Neural crest cell (in vitro differentiated cells): ENCODE results near the gene WSB1. TPM values are rescaled to one million over a fixed set of nuclear protein-coding genes. Genes with fewer than 3 reads are reported as not detected.

Experiments
- DNase-seq: peaks from one replicate; pipeline ENCODE4 v3.0.0; 2021; ENCODE audit warnings: low read depth, mixed read lengths, low spot score
- H3K27ac Mint-ChIP-seq: one replicate; pipeline ENCODE4 v1.8.0; 2021; ENCODE audit warnings: mild to moderate bottlenecking, mixed read lengths; ENCODE audit not compliant: unreplicated experiment
- H3K27me3 Mint-ChIP-seq: 2 replicates; pipeline ENCODE4 v1.8.0; 2021; ENCODE audit warnings: low read depth, mild to moderate bottlenecking, mixed read lengths
- H3K36me3 Mint-ChIP-seq: 2 replicates; pipeline ENCODE4 v1.8.0; 2021; ENCODE audit warnings: low read depth, mild to moderate bottlenecking, mixed read lengths
- H3K4me1 Mint-ChIP-seq: 2 replicates; pipeline ENCODE4 v1.8.0; 2021; ENCODE audit warnings: mixed read lengths
- H3K4me3 Mint-ChIP-seq: one replicate; pipeline ENCODE4 v1.8.0; 2021; ENCODE audit warnings: mild to moderate bottlenecking, mixed read lengths
- H3K9me3 Mint-ChIP-seq: 2 replicates; pipeline ENCODE4 v1.8.0; 2021; ENCODE audit warnings: mixed read lengths
- CTCF ChIP-seq: fragments of 200-600 bp; sonication (generic); conservative IDR thresholded peaks from 2 replicates; pipeline ENCODE4 v1.5.0; 2021; ENCODE audit warnings: antibody characterized with exemption, mild to moderate bottlenecking
- total RNA-seq: library from RNA; stranded (reverse); gene quantifications from 2 replicates; pipeline ENCODE4 v1.2.1, GENCODE V29; 2021

WSB1 gene
- total RNA-seq, 1 donor from 2014 or later = 237 TPM

- Mint-ChIP-seq H3K4me3 (peak overlapping the region; percentile 77), H3K27ac (peak overlapping the region; percentile 97), H3K36me3 (no peaks in the 10 kb centered on the region), H3K4me1 (peaks cover 31% of the 10 kb centered on the region), H3K9me3 (no peaks in the 10 kb centered on the region), H3K27me3 (no peaks in the 10 kb centered on the region)
- peak; percentile 88 for TF ChIP-seq CTCF
- peak; percentile 92 for DNase-seq
These were observed 38.8 kb downstream of the WSB1 start for GRCh38 chr17:27332485-27333409.

- Mint-ChIP-seq H3K27me3 (no peaks in the 10 kb centered on the region), H3K36me3 (no peaks in the 10 kb centered on the region), H3K4me3 (peak overlapping the region; percentile 77), H3K27ac (peak overlapping the region; percentile 1), H3K9me3 (no peaks in the 10 kb centered on the region), H3K4me1 (peaks cover 31% of the 10 kb centered on the region)
- no peak for DNase-seq
- TF ChIP-seq CTCF = no peak
These were observed 39.6 kb downstream of the WSB1 start for GRCh38 chr17:27333410-27333980.

GRCh38 chr17:27336184-27336583 is 42.3 kb downstream of the WSB1 start:
- Mint-ChIP-seq H3K27me3 (no peaks in the 10 kb centered on the region), H3K4me3 (no peak overlapping the region), H3K27ac (no peak overlapping the region), H3K4me1 (peaks cover 26% of the 10 kb centered on the region), H3K9me3 (no peaks in the 10 kb centered on the region), H3K36me3 (no peaks in the 10 kb centered on the region)
- no peak for TF ChIP-seq CTCF
- no peak for DNase-seq

GRCh38 chr17:27338536-27338985 is 44.6 kb downstream of the WSB1 start:
- Mint-ChIP-seq H3K36me3 (no peaks in the 10 kb centered on the region), H3K27ac (no peak overlapping the region), H3K9me3 (no peaks in the 10 kb centered on the region), H3K4me1 (peaks cover 13% of the 10 kb centered on the region), H3K27me3 (no peaks in the 10 kb centered on the region), H3K4me3 (no peak overlapping the region)
- no peak for TF ChIP-seq CTCF
- DNase-seq = no peak

GRCh38 chr17:27339198-27339835 is 45.4 kb downstream of the WSB1 start:
- Mint-ChIP-seq H3K4me3 (no peak overlapping the region), H3K27me3 (no peaks in the 10 kb centered on the region), H3K36me3 (no peaks in the 10 kb centered on the region), H3K9me3 (no peaks in the 10 kb centered on the region), H3K4me1 (peaks cover 5% of the 10 kb centered on the region), H3K27ac (no peak overlapping the region)
- no peak for TF ChIP-seq CTCF
- DNase-seq = no peak
